ENCODE data around the gene MEMO1.
"Not testable (repeated sequence)": the region's sequence is repeated elsewhere in the genome, so short reads cannot be mapped to it uniquely, and the experiment has no call there.

The MEMO1 gene

GRCh38 chr2:31907491-31907890 lies 103.3 kb downstream of the MEMO1 start:
- DNase-seq (ENCODE audit: low spot score): not testable (repeated sequence)

GRCh38 chr2:31903109-31903780 lies 107.6 kb downstream of the MEMO1 start:
- DNase-seq (ENCODE audit: low spot score): no peak

GRCh38 chr2:31901900-31902299 lies 108.9 kb downstream of the MEMO1 start:
- DNase-seq (ENCODE audit: low spot score): no peak

GRCh38 chr2:31900156-31900555 lies 110.7 kb downstream of the MEMO1 start:
- not testable (repeated sequence) for DNase-seq (ENCODE audit: low spot score)

GRCh38 chr2:31898346-31898745 lies 112.5 kb downstream of the MEMO1 start:
- not testable (repeated sequence) for DNase-seq (ENCODE audit: low spot score)

GRCh38 chr2:31897340-31897739 lies 113.5 kb downstream of the MEMO1 start:
- not testable (repeated sequence) for DNase-seq (ENCODE audit: low spot score)

- DNase-seq (ENCODE audit: low spot score): no peak
These were observed 114.5 kb downstream of the MEMO1 start for GRCh38 chr2:31896293-31896692.

GRCh38 chr2:31894656-31895055 lies 116.2 kb downstream of the MEMO1 start:
- no peak for DNase-seq (ENCODE audit: low spot score)

GRCh38 chr2:31893094-31893493 lies 117.7 kb downstream of the MEMO1 start:
- DNase-seq (ENCODE audit: low spot score): no peak

GRCh38 chr2:31889044-31889443 lies 121.8 kb downstream of the MEMO1 start:
- DNase-seq (ENCODE audit: low spot score): no peak

- no peak for DNase-seq (ENCODE audit: low spot score)
These were observed 122.3 kb downstream of the MEMO1 start for GRCh38 chr2:31888550-31888949.

- DNase-seq (ENCODE audit: low spot score): no peak
These were observed 124.1 kb downstream of the MEMO1 start for GRCh38 chr2:31886700-31887099.

- DNase-seq (ENCODE audit: low spot score): no peak
These were observed 133.8 kb downstream of the MEMO1 start for GRCh38 chr2:31877008-31877407.

- no peak for DNase-seq (ENCODE audit: low spot score)
These were observed 136.7 kb downstream of the MEMO1 start for GRCh38 chr2:31874071-31874470.

- DNase-seq (ENCODE audit: low spot score): no peak
These were observed 145.6 kb downstream of the MEMO1 start for GRCh38 chr2:31865215-31865614.

GRCh38 chr2:31863867-31864266 lies 146.9 kb downstream of the MEMO1 start:
- no peak for DNase-seq (ENCODE audit: low spot score)

- not testable (repeated sequence) for DNase-seq (ENCODE audit: low spot score)
These were observed 147.7 kb downstream of the MEMO1 start for GRCh38 chr2:31863015-31863656.

GRCh38 chr2:31859959-31860358 lies 150.8 kb downstream of the MEMO1 start:
- no peak for DNase-seq (ENCODE audit: low spot score)

GRCh38 chr2:31853521-31853920 lies 157.3 kb downstream of the MEMO1 start:
- no peak for DNase-seq (ENCODE audit: low spot score)

GRCh38 chr2:31842150-31842549 lies 168.7 kb downstream of the MEMO1 start:
- DNase-seq (ENCODE audit: low spot score): not testable (repeated sequence)

GRCh38 chr2:31835450-31835849 lies 175.4 kb downstream of the MEMO1 start:
- no peak for DNase-seq (ENCODE audit: low spot score)

- DNase-seq (ENCODE audit: low spot score): no peak
These were observed 178.4 kb downstream of the MEMO1 start for GRCh38 chr2:31832363-31832762.

GRCh38 chr2:31831585-31831984 lies 179.2 kb downstream of the MEMO1 start:
- no peak for DNase-seq (ENCODE audit: low spot score)

GRCh38 chr2:31828891-31829290 lies 181.9 kb downstream of the MEMO1 start:
- DNase-seq (ENCODE audit: low spot score): no peak
